ENCODE results near the gene COMMD6.

- TF ChIP-seq EP300 (conservative IDR thresholded peaks at IDR 0.05; ENCODE audit: poor library complexity, severe bottlenecking), result no peak
- TF ChIP-seq CTCF (IDR thresholded peaks at IDR 0.05; ENCODE audit: poor library complexity, severe bottlenecking), result no peak
- no peak for TF ChIP-seq EZH2 (IDR thresholded peaks at IDR 0.05; ENCODE audit: borderline replicate concordance, insufficient read depth, low read length, poor library complexity, severe bottlenecking)
These were observed 10.3 kb upstream of the COMMD6 start for GRCh38 chr13:75547917-75548316.

Data from neural cell (in vitro differentiated cells).